Peyer's patch (tissue), 4 donors: ENCODE data around the gene TMEM107.
"Not testable (repeated sequence)": the region's sequence is repeated elsewhere in the genome, so short reads cannot be mapped to it uniquely, and the experiment has no call there.

Experiments
- CTCF ChIP-seq, 6 experiments: fragments of 450-650 bp in 4 of 6; fragments of 200-600 bp in 2 of 6; sonication (generic) in 1 of 6; IDR thresholded peaks; one replicate each; pipeline ENCODE4 v1.5.1; 2017 to 2019; ENCODE audit warnings: antibody characterized with exemption in 6 of 6, mild to moderate bottlenecking in 3 of 6, moderate library complexity in 1 of 6
- POLR2A ChIP-seq, 2 donors: fragments of 450-650 bp; IDR thresholded peaks; one replicate each; pipeline ENCODE4 v1.5.1; 2017; ENCODE audit warnings: antibody characterized with exemption in 2 of 2, mild to moderate bottlenecking in 2 of 2, moderate library complexity in 2 of 2

GRCh38 chr17:8170186-8170585, 6.0 kb downstream of the TMEM107 start:
- not testable (repeated sequence) for TF ChIP-seq CTCF, POLR2A (IDR thresholded peaks at IDR 0.05)
